AML-193 (cell line): ENCODE measurements around the gene PHYHD1.

Experiments used
- DNase-seq, 2 experiments: peaks; one replicate each; lab custom pipeline; 2025; lab: John Stamatoyannopoulos, UW

The PHYHD1 gene

DNA sequence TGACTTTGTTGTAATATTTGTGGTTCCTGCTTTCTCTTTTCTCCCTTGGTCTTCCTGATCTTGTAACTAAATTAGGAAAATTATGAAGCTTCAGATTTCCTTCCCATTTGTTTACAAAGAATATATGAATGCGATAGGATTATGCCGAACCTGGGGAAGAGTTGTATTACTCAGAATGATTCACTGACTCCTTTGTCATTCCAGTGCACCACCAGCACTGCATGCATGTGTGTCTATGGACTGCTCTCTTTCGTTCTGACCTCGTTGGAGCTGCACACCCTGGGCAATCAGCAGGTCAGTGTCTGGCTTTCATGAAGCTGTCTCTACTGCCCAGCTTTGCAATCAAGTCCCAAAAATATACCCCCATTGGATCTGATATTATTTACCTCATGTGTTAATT, 52.2 kb downstream of the PHYHD1 start:
- DNase-seq, result no peak

DNA sequence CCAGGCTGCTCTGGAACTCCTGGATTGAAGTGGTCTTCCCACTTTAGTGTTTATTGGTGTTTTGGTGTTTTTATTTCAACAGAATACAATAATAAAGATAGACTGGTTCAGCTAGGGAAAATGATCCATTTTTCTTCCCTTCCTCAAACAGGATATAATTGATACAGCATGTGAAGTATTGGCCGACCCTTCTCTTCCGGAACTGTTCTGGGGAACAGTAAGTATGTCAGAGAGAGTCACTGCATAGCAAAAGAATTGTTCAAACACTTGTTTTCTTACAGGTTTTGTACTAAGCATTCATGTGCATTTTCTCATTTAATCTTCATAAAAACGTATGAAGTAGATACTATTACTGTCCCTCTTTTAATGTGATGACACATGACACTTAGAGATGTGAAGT, 58.3 kb downstream of the PHYHD1 start:
- DNase-seq, result no peak

DNA sequence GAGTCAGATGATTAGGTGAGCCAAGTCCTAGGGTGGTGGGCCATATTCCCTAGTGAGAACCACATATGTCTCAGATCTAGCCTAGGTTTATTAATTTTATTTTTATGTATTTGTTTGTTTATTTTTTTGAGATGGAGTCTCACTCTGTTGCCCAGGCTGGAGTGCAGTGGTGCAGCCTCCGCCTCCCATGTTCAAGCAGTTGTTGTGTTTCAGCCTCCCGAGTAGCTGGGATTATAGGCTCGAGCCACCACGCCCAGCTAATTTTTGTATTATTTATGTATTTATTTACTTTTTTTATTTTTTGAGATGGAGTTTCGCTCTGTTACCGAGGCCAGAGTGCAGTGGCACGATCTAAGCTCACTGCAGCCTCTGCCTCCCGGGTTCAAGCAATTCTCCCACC, 62.8 kb downstream of the PHYHD1 start:
- no peak for DNase-seq

DNA sequence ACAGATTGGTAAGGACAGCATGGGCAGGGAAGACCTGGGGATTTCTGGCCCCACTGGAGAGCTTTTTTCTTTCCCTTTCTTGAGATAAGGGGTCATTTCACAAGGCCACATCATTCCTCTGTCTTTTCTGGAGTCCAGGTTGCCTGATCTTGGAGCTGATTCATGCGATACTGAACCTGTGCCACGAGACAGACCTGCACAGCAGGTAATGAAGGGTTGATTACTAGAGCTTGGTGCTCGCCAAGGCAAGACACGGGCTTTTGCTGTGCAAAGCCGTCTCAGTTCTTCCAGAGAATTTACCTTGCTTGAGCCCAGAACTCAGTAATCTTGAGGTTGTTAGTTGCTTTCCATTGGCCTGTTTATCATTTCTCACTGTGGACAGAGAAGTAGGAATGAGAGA, 65.9 kb downstream of the PHYHD1 start:
- no peak for DNase-seq

DNA sequence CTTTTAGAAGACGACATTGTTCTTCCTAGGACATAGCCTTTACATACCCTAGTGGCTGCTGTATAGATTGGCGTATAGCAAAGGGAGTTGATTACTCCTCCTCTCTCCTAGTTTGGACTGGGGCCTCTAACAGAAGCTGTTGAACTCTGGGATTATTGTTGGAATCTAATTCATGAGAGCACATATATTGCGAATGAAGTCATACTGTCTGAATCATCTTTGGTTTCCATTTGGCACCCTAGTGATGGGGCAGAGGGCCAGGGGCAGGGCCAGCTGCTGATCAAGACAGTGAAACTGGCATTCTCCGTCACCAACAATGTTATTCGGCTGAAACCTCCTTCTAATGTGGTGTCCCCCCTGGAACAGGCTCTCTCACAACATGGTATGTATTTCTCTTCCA, 67.0 kb downstream of the PHYHD1 start:
- no peak for DNase-seq
